Measurements from ENCODE around the gene SFRP4. TPM values are rescaled to one million over a fixed set of nuclear protein-coding genes. Genes with fewer than 3 reads are reported as not detected.

The SFRP4 gene
- total RNA-seq, 1 donor = 0.27 TPM

Other genes with a start within 250 kb of the SFRP4 start
- gene GPR141, start 233.1 kb downstream of the SFRP4 start, total RNA-seq = 33.9 TPM
- gene NME8, start 68.2 kb downstream of the SFRP4 start, total RNA-seq = 0.27 TPM
- gene EPDR1, start 3.8 kb upstream of the SFRP4 start, total RNA-seq = 40.1 TPM